HG02623 (cell line): Measurements from ENCODE around the gene LBH.
"Not testable (repeated sequence)": the region's sequence is repeated elsewhere in the genome, so short reads cannot be mapped to it uniquely, and the experiment has no call there.

Source experiments
- ATAC-seq: cut with Tn5 transposase; IDR thresholded peaks from one replicate; pipeline ENCODE4 v1.9.1; 2021; ENCODE audit warnings: moderate library complexity; ENCODE audit not compliant: unreplicated experiment

LBH gene

GRCh38 chr2:30255466-30256408 is 24.4 kb downstream of the LBH start:
- no peak for ATAC-seq

DNA sequence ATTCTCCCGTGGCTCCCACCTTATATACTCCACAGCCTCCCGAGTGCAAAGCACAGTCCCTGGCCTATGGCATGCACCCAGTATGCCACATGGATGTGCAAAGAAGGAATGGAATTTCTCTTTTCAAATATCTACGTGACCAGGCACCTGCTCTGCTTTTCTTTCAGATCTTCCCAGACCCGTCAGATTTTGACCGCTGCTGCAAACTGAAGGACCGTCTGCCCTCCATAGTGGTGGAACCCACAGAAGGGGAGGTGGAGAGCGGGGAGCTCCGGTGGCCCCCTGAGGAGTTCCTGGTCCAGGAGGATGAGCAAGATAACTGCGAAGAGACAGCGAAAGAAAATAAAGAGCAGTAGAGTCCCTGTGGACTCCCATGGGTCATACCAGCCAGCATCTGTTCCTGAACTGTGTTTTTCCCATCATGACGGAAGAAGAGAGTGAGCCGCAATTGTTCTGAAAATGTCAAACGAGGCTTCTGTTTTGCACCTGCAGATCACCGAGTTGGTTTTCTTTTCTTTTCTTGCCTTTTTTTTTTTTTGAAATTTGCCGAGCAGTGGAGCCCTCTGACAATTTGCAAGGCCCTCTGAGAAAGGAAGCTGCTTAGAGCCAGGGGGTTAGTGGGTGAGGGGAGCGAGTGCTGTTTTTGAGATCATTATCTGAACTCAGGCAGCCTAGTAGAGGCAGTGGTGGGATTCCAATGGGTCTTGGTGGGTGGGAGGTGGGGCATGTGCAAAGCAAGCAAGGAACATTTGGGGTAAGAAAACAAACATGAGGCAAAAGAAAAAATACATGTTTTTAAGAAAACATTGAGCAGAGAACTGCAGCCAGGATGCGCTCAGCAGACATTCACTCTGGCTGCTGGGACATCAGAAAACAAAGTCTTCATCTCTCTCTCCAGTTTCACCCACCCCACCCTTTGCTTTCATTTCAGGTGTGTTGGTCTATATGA is 26.2 kb downstream of the LBH start:
- ATAC-seq: no peak

DNA sequence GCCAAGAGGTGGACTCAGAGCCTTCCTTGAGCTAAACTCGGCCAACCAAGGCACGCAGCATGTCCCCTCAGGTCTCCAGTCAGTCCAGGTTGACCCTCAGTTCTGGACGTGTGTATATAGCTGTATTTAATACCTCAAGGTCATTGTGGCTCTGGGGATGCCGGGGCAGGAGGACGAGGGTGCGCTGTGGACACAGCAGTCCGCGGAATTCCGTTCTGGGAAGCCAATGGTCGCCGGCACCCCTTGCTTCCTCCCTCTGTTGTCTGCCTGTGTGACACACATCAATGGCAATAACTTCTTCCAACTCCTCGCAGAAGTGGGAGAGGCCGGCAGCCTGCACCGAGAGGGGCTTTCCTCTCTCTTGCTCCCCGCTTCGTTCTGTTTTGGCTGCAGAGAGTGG is 27.7 kb downstream of the LBH start:
- no peak for ATAC-seq

GRCh38 chr2:30259827-30260679 is 28.7 kb downstream of the LBH start:
- ATAC-seq: no peak

DNA sequence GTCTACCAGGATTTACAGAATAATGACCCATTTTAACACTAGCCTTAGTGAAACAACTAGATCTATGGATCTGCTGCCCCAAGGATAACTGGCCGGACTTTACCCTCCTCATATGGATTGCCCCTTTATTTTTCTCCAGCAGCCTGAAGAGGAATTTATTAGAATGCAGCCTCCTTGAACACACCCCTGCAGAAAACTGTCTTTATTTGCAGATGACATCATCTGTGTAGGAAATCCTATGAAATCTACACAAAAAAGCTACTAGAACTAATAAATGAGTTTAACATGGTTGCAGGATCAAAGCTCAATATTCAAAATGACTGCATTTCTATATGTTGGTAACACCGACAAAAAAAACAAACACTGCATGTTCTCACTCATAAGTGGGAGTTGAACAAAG is 29.6 kb downstream of the LBH start:
- no peak for ATAC-seq

- ATAC-seq: no peak
These were observed 30.4 kb downstream of the LBH start for GRCh38 chr2:30261695-30262211.

DNA sequence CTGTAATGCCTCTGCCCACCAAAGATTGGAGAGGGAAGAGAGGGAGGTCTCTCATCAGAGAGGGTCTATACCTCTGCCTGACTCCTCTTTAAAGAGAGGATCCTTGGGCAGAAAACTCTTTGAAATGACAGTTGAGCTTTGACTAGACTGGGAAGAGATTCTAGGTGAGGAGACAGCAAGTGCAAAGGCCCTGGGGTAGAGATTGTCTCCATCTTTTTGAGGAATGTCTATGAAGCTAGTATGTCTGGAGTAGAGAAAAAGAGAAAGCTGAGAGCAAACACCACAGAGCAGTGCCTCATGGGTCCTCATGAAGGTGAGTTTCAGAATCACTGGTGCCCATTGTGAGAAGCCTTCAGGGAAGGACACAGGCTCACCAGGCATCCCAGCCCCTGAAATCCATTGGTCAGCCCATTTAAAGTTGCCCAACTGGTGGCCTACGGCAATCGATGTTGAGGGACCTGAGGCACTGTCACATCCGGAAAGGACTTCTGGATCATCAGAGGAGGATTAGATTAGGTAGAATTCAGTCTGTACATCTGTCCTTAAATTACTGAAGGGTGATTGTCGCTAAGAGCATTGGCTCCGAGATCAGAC is 31.5 kb downstream of the LBH start:
- no peak for ATAC-seq

- no peak for ATAC-seq
These were observed 32.9 kb downstream of the LBH start for GRCh38 chr2:30264274-30264673.

DNA sequence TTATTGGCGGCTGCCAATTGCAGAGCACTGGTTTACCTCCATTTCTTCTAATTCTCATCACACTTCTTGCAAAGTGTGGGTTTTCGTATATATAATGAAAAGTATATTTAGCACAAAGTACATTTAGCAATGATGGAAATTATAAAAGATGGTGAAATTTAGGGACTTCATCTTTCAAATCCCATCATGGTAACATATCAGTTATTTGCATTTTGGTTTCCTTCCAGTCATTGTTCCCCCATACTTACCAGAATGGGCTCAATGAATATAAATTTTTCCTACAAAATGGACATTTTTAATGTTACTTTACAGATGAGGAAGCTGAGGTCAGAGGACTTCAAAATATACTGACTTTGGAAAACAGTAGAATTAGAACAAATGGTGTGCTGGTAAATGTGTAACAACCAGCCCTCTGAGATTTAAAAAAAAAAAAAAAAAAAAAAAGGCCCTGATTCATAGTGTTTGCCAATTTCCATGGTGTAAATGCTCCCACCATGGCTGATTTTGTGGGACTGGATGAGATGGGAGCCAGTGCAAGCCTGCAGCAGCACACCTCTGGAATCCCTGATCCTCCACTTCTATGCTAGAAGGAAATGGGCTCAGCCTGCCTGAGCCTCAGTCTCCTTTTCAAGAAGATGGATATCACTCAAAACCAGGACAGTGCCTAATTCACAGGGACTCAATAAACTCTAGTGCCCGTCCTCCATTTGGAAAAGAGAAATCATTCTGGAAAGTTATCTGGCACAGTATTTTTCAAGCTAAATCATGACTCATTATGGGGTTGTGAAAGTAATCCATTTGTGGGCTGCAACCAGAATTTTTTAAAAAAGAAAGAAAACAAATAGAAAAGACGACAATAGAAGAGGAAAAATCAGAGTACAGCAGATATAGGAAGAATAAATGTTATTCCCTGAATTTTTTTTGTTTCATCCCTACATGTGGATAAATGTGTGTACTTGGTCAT is 34.0 kb downstream of the LBH start:
- no peak for ATAC-seq

- no peak for ATAC-seq
These were observed 34.8 kb downstream of the LBH start for GRCh38 chr2:30266051-30266621.

DNA sequence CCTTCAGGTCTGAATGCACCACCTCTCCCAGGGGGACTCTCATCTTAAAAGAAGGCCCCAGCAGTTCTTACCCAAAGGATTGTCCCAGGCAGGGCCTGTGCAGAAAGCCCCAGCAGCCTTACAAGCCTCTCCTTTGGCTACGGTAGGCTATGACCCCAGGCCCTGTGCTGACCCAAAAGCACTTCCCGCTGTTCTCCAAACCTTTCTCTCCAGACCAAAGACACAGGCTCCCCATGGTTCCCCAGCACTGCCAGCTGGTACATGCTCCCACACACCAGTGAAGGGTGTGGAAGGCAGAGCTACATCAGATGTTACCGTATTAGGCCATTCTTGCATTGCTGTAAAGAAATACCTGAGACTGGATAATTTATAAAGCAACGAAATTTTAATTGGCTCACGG is 35.4 kb downstream of the LBH start:
- ATAC-seq: no peak

GRCh38 chr2:30267161-30267975 is 36.0 kb downstream of the LBH start:
- no peak for ATAC-seq

GRCh38 chr2:30268296-30268871 is 37.0 kb downstream of the LBH start:
- no peak for ATAC-seq

GRCh38 chr2:30269114-30269770 is 37.9 kb downstream of the LBH start:
- ATAC-seq: not testable (repeated sequence)

DNA sequence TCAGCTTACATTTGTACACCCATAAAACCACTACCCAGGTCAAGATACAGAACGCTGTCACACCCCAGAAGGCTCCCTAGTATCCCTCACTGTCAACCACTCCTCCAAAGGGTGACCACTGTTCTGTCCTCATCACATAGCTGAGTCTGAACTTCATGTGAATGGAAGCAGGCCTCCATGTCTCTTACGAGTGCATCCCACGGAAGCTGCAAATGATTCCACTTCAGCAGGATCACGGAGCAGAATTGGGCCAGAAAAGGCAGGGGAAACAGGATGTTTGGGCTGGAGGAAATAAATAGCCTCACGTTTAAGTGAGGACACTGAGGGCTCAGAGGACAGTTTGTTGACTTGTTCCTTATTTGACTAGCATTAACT is 38.4 kb downstream of the LBH start:
- no peak for ATAC-seq

DNA sequence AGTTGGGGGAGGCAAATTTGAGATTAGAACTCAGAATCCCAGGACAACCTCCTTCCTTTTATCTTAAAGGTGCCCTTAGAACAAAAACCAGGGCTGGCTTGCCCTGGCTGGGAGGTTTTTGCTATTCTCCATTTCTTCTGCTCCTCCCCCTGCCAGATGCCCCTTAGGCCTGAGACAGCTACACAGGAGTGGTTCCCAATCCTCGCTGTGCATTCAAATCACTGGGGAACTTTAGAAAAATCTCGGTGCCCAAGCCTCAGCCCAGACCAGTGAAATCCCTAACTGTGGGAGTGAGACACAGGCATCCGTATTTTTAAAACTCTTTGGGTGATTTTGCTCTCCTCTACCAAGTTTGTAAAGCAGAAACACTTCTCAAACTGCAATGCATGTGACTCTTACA is 38.8 kb downstream of the LBH start:
- no peak for ATAC-seq

GRCh38 chr2:30271301-30271700 is 40.0 kb downstream of the LBH start:
- ATAC-seq: no peak
